HG03457 (cell line): ENCODE results near the gene LGALS9B.
"Not testable (repeated sequence)": the region's sequence is repeated elsewhere in the genome, so short reads cannot be mapped to it uniquely, and the experiment has no call there.

Experiments
- ATAC-seq: cut with Tn5 transposase; IDR thresholded peaks from one replicate; pipeline ENCODE4 v1.9.1; 2021; ENCODE audit warnings: moderate number of reproducible peaks; ENCODE audit not compliant: unreplicated experiment

Gene LGALS9B

DNA sequence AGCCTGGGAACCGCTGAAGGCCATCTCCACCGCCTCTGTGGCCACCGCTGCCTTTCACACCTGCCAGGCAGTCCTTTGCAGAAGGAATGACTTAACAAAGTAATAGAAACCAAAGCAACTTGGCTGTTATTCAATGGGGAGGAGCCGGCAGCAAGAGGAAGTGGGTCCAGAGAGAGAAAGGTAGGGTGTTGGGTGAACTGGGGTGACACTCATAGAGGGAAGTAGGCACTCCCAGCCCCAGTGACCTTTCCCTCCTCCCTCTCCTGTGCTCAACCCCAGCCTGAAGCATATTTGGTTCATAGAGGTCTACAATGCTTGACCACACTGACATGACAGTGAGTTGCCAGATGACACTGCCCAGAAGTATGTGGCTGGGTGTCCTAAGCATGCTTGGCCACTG lies at the start of gene LGALS9B:
Gene LGALS9B (minus strand): TSS at position 93 of the 400 bp plus-strand sequence. CDS start 69 bp downstream, at position 24.
- ATAC-seq = not testable (repeated sequence)

DNA sequence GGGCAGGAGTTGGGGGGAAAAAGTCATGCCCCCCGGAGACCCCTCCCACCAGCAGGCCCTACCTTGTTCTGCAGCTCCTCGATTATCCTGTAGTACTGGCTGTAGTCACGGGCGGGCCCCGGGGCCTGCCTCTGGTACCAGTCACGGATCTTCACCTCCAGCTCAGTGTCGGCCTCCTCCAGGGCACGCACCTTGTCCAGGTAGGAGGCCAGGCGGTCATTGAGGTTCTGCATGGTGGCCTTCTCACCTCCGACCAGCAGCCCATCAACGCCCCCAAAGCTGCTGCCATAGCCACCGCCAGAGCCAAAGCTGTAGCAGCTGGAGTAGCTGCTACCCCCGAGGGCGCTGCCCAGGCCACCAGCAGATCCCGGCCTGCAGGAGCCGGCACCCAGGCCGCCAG lies 49.6 kb upstream of the LGALS9B start:
- not testable (repeated sequence) for ATAC-seq

DNA sequence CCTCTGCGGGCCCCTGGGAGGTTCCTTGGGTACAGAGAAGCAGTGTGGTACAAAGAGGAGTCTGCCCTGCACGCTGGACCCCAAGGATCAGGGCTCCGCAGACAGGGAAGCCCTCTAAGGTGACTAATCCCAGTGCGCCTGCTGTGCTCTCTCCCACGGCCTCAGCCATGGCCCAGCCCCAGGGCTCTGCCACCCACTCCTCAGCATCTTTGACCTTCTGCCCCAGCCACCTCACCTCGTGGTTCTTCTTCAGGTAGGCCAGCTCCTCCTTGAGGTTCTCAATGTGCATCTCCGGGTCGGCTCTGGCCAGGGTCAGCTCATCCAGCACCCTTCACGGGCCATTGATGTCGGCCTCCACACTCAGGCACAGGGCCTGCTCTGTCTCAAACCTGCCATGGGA lies 47.8 kb upstream of the LGALS9B start:
- not testable (repeated sequence) for ATAC-seq

GRCh38 chr17:20513539-20513938 lies 46.2 kb upstream of the LGALS9B start:
- not testable (repeated sequence) for ATAC-seq

DNA sequence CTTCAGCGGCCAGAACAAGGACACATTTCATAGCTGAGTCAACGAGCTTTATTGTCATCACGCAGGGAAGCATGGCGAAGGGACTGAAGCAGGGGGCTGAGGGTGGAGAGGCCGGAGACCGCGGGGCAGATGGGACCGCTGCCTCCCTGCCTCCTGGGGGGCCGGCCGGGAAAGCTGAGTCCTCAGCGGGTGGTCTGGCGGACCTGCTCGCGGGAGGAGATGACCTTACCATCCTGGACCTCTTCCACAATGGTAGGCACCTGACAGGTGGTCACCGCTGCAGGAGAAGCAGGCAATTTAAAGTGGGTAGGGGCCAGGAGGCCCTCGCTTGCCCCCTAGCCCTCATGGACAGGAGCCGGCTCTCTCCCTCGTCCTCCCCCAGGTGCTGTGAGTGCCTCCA lies 45.0 kb upstream of the LGALS9B start:
- ATAC-seq = not testable (repeated sequence)

GRCh38 chr17:20511778-20512177 lies 44.4 kb upstream of the LGALS9B start:
- not testable (repeated sequence) for ATAC-seq

DNA sequence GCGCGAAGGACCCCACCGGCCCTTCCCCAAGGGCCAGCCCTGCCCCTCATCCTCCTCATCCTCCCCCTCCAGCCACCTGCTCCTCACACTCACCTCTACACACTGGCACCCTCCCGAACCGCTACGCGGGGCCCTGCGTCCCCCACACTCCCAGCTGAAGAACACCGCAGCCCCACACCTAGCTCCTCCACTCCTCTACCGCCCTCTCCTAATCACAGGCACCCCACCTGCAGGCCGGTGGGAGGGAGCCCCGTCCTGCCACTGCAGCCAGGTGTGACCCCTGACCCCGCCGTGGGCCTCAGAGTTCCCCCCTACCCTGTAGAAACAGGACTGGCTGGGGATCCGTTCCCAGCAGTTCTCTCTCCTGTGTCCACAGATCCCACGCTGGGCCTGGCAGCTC lies 38.0 kb upstream of the LGALS9B start:
- not testable (repeated sequence) for ATAC-seq

GRCh38 chr17:20504388-20505066 lies 37.2 kb upstream of the LGALS9B start:
- not testable (repeated sequence) for ATAC-seq

GRCh38 chr17:20501896-20502295 lies 34.6 kb upstream of the LGALS9B start:
- not testable (repeated sequence) for ATAC-seq

GRCh38 chr17:20500346-20500745 lies 33.0 kb upstream of the LGALS9B start:
- ATAC-seq = not testable (repeated sequence)

- ATAC-seq = not testable (repeated sequence)
These were observed 28.1 kb upstream of the LGALS9B start for GRCh38 chr17:20495420-20495819.

DNA sequence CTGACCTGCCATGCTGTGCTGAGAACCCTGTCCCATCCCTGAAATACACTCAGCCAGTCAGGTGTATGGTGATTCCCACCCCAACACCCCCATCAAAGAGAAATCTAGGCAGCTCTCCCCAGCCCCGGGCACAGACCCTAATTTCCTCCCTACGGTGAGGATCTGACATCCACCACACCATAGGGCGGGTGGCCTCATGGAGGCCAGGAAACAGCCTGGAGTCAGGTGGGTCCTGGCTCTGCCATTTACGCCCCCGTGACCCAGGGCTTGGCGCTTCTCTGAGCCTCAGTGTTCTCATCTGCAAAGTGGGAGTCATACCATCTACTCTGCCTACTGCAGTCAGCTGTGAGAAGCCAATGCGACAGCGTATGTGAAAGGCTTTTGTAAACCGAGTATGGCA lies 27.4 kb upstream of the LGALS9B start:
- ATAC-seq = not testable (repeated sequence)

- ATAC-seq = not testable (repeated sequence)
These were observed 26.8 kb upstream of the LGALS9B start for GRCh38 chr17:20494147-20494546.

DNA sequence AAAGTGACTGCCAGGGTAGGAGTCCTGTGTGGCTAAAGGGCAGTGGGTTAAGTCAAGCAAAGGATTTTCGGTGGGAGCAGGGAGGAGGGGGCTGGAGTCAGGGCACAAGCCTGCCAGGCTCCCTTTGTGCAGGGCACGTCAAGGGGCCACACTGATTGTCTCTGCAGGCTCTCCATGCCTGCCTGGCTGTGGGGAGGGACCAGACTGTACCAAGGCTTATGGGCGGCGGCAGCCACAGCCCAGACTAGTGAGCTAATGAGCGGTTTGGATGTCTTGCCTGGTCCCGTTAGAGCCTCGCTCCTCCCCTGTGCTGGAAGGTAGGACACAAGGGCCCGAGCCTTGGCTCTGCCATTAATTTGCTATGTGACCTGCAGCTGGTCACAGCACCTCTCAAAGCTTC lies 25.6 kb upstream of the LGALS9B start:
- not testable (repeated sequence) for ATAC-seq

GRCh38 chr17:20492099-20492498 lies 24.8 kb upstream of the LGALS9B start:
- not testable (repeated sequence) for ATAC-seq

GRCh38 chr17:20484930-20485329 lies 17.6 kb upstream of the LGALS9B start:
- ATAC-seq = not testable (repeated sequence)

DNA sequence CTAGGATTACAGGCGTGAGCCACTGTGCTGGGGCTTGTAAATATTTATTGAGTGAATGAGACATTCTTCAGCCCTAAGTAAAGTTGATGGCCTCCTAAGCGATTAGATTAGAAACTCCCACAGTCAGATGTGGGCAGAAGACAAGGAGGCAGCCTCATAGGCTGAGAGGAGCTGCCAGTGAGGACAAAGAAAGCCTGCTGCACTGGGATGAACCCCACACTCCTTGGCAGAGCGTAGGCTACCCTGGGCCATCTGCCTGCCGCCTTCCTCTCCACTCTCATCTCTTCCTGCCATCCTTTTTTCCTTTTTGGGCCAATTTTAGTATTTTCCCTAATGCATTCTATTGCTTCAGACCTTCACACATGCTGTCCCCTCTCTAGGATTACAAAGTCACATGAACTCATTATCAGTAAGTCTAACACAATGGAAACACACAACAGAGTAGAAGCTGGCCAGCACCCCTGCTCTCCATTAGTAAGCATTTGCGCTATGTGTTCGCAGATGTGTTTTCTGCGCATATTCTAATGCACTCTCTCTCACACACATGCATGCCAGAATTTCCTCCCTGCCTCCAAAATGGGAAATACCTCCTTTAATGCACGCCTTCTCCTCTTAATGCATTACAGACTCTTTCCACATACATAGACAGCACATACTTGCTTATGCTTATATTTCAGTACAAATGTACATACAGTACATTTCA lies 12.7 kb upstream of the LGALS9B start:
- not testable (repeated sequence) for ATAC-seq

DNA sequence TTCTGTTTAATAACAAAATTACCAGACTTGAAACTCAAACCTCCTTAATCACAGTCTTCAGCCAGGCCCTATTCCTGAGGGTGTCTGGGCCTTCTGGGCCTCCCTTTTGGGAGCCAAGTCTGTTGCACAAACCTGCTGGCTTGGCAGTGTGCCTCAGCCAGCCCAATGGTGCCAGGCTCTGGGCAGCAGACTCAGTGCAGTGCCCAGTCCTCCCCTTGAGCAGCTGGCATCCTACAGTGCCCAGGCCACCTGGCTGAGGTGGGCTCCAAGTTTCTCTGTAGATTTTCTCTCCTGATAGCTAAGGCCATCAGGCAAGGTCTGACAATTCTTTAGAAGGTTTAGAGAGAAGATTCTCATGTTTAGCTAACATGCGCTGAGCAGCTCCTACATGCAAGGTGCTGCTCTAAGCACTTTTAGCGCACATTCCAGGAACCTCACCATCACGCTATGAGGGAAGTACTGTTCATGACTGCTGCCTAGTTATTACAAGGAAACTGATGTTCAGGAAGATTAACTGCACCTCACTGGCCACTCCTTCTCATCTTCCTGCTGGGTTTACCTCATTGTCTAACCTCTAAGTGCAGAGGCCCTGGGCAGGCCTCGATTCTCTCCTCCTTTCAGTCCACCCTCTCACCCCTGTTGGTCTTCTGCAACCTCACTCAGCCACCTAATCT lies 10.2 kb upstream of the LGALS9B start:
- not testable (repeated sequence) for ATAC-seq

DNA sequence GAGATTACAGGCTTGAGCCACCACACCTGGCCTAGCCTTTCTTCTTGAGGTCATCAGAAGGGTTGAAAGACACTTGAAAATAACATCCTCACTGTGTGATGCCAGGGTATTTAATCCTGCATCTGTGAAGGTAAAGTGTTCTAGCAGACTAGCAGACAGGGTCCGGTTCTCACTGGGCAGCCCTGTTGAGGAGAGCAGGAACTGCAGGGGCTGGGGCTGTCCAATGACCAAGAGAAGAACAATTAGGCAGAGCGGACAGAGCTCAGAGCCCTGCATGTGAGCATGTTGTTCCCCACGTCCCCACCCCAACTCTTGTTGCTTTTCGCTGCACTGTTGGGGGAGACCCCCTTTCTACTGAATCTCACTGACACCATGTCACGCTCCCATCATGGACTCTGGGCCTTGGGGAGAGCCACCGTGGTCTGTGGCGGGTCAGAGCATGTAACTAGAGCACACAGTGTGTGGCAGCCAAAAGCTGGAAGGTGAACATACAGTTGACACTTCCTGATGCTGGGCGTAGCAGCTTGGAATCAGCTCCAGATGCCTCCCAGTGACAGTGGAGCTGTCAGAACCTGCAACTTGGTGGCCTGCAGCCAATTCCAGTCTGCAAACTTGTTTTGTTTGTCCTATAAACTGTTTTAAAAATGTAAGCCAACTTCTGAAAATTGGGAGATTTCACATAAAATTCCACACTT lies 7.9 kb upstream of the LGALS9B start:
- not testable (repeated sequence) for ATAC-seq

- ATAC-seq = not testable (repeated sequence)
These were observed 6.7 kb upstream of the LGALS9B start for GRCh38 chr17:20474081-20474480.

DNA sequence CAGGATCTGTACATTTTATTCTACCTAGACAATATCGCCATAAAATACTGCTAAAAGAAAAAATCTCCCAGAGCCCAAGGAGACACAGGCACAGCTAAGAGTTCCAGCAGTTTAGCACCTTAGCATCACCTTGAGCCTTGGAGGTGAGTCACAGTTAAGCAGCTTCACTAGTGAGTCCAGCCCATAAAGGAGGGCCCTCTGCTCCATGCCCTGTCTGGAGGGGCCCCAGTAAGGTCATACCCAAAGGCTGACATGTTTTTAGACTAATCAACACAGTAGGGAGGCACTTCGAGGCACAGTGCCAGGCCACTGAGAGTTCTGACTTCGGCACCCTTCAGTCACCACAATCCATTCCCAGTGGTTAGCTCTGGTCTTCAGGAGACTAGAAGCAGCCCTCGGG lies 2.6 kb upstream of the LGALS9B start:
- not testable (repeated sequence) for ATAC-seq
